ENCODE data around the gene URAD.

URAD gene

GRCh38 chr13:27933580-27934328 lies 54.7 kb downstream of the URAD start:
- no peak for FAIRE-seq
- no peak for DNase-seq (ENCODE audit: insufficient read length, low spot score)
- no peak for TF ChIP-seq SPI1 (IDR thresholded peaks at IDR 0.05; ENCODE audit: low read depth, low read length)
- TF ChIP-seq POLR2AphosphoS5 (IDR thresholded peaks at IDR 0.05; ENCODE audit: low read depth, low read length) = no peak
- TF ChIP-seq POU2F2 (IDR thresholded peaks at IDR 0.05; ENCODE audit: low read depth, low read length) = no peak
- TF ChIP-seq PAX5 (IDR thresholded peaks at IDR 0.05; ENCODE audit: insufficient read depth, low read length, severe bottlenecking) = no peak
- no peak for TF ChIP-seq TAF1 (IDR thresholded peaks at IDR 0.05; ENCODE audit: low read depth, low read length)

- FAIRE-seq = no peak
- TF ChIP-seq POLR2A (IDR thresholded peaks at IDR 0.05; ENCODE audit: low read depth, low read length) (no peak), POU2F2 (IDR thresholded peaks at IDR 0.05; ENCODE audit: low read depth, low read length) (no peak), TAF1 (IDR thresholded peaks at IDR 0.05; ENCODE audit: low read depth, low read length) (no peak), SPI1 (IDR thresholded peaks at IDR 0.05; ENCODE audit: low read depth, low read length) (no peak), PAX5 (IDR thresholded peaks at IDR 0.05; ENCODE audit: insufficient read depth, low read length, severe bottlenecking) (no peak), POLR2AphosphoS5 (IDR thresholded peaks at IDR 0.05; ENCODE audit: low read depth, low read length) (no peak)
- no peak for DNase-seq (ENCODE audit: insufficient read length, low spot score)
Observed at GRCh38 chr13:27933118-27933517, 55.4 kb downstream of the URAD start.

GRCh38 chr13:27929868-27930267 lies 58.6 kb downstream of the URAD start:
- no peak for TF ChIP-seq SPI1 (IDR thresholded peaks at IDR 0.05; ENCODE audit: low read depth, low read length)
- TF ChIP-seq PAX5 (IDR thresholded peaks at IDR 0.05; ENCODE audit: insufficient read depth, low read length, severe bottlenecking) = no peak
- TF ChIP-seq POLR2A (IDR thresholded peaks at IDR 0.05; ENCODE audit: low read depth, low read length) = no peak
- TF ChIP-seq POU2F2 (IDR thresholded peaks at IDR 0.05; ENCODE audit: low read depth, low read length) = no peak
- TF ChIP-seq TAF1 (IDR thresholded peaks at IDR 0.05; ENCODE audit: low read depth, low read length) = no peak
- no peak for TF ChIP-seq POLR2AphosphoS5 (IDR thresholded peaks at IDR 0.05; ENCODE audit: low read depth, low read length)
- no peak for FAIRE-seq
- no peak for DNase-seq (ENCODE audit: insufficient read length, low spot score)

- no peak for DNase-seq (ENCODE audit: insufficient read length, low spot score)
- TF ChIP-seq PAX5 (IDR thresholded peaks at IDR 0.05; ENCODE audit: insufficient read depth, low read length, severe bottlenecking) = no peak
- TF ChIP-seq POLR2A (IDR thresholded peaks at IDR 0.05; ENCODE audit: low read depth, low read length) = no peak
- TF ChIP-seq POLR2AphosphoS5 (IDR thresholded peaks at IDR 0.05; ENCODE audit: low read depth, low read length) = no peak
- no peak for TF ChIP-seq POU2F2 (IDR thresholded peaks at IDR 0.05; ENCODE audit: low read depth, low read length)
- TF ChIP-seq SPI1 (IDR thresholded peaks at IDR 0.05; ENCODE audit: low read depth, low read length) = no peak
- TF ChIP-seq TAF1 (IDR thresholded peaks at IDR 0.05; ENCODE audit: low read depth, low read length) = no peak
- no peak for FAIRE-seq
Observed at GRCh38 chr13:27928805-27929753, 59.4 kb downstream of the URAD start.

- FAIRE-seq (no peak), DNase-seq (ENCODE audit: insufficient read length, low spot score) (no peak)
- TF ChIP-seq POLR2A (IDR thresholded peaks at IDR 0.05; ENCODE audit: low read depth, low read length) = no peak
- no peak for TF ChIP-seq TAF1 (IDR thresholded peaks at IDR 0.05; ENCODE audit: low read depth, low read length)
- no peak for TF ChIP-seq POLR2AphosphoS5 (IDR thresholded peaks at IDR 0.05; ENCODE audit: low read depth, low read length)
- no peak for TF ChIP-seq PAX5 (IDR thresholded peaks at IDR 0.05; ENCODE audit: insufficient read depth, low read length, severe bottlenecking)
- TF ChIP-seq SPI1 (IDR thresholded peaks at IDR 0.05; ENCODE audit: low read depth, low read length) = no peak
- TF ChIP-seq POU2F2 (IDR thresholded peaks at IDR 0.05; ENCODE audit: low read depth, low read length) = no peak
Observed at GRCh38 chr13:27928353-27928804, 60.1 kb downstream of the URAD start.
